K562 (cell line): ENCODE results near the gene H2AZ2. TPM values are rescaled to one million over a fixed set of nuclear protein-coding genes. Genes with fewer than 3 reads are reported as not detected.

ENCODE experiments used
- ATAC-seq: fragments of 200-7000 bp; cut with Tn5 transposase; 3 replicates; pipeline ENCODE4 v1.9.1; 2020; ENCODE audit warnings: moderate library complexity
- BruUV-seq: library from RNA; stranded (reverse); fragments of 400-500 nt; replicated peaks from 2 replicates; lab custom pipeline; 2021; lab: Mats Ljungman, UMichigan
- CTCF ChIA-PET: fragments of 300-600 bp; formaldehyde crosslinking; extraction: SDS; loops from one replicate; lab custom pipeline; 2021; ENCODE audit warnings: low intra/inter-chr PET ratio; lab: Yijun Ruan, JAX
- POLR2A ChIA-PET: fragments of 300-600, 350-650 bp; sonication (Branson Sonifier 250); formaldehyde crosslinking; extraction: SDS; loops from one replicate; lab custom pipeline; 2021; ENCODE audit warnings: antibody characterized with exemption, inconsistent platforms; lab: Yijun Ruan, JAX
- DNase-seq, 4 experiments: peaks; one replicate each; pipeline versions ENCODE4 v3.0.0 to v3.0.0-alpha.2; 2011 to 2018; ENCODE audit warnings: low spot score in 3 of 4, mixed read lengths in 3 of 4; ENCODE audit errors: extremely low read depth in 1 of 4
- FAIRE-seq: peaks from 2 replicates; lab custom pipeline; 2011; peaks lifted over from hg19 to GRCh38; lab: Jason Lieb, UNC
- H2AFZ ChIP-seq: 2 replicates; pipeline ENCODE4 v1.6.0; 2011; ENCODE audit warnings: low read depth, low read length, control low read depth, inconsistent platforms
- H3K27ac ChIP-seq: fragments of 200-600 bp; 3 replicates; pipeline ENCODE4 v1.8.0; 2011; ENCODE audit warnings: low read depth, mild to moderate bottlenecking, control low read depth, inconsistent platforms, low read length, moderate library complexity, mixed read lengths; ENCODE audit errors: extremely low read depth
- H3K27me3 ChIP-seq, 2 experiments: fragments of 300-600 bp in 1 of 2; 2 replicates in 1 of 2; 3 replicates in 1 of 2; pipeline versions ENCODE4 v1.6.0 to v1.8.0; 2011; ENCODE audit warnings: inconsistent platforms in 2 of 2, low read length in 2 of 2, mild to moderate bottlenecking in 1 of 2, mixed read lengths in 1 of 2, moderate library complexity in 1 of 2; ENCODE audit not compliant: control insufficient read depth in 2 of 2, insufficient read depth in 2 of 2
- H3K36me3 ChIP-seq: fragments of 300-600 bp; 3 replicates; pipeline ENCODE4 v1.8.0; 2011; ENCODE audit warnings: mild to moderate bottlenecking, low read length, inconsistent platforms; ENCODE audit not compliant: control insufficient read depth, insufficient read depth
- H3K4me1 ChIP-seq, 2 experiments: fragments of 200-600 bp in 1 of 2; replicated peaks in 1 of 2; 2 replicates in 1 of 2; 3 replicates in 1 of 2; pipeline versions ENCODE4 v1.5.1 to v1.8.0; 2011; ENCODE audit warnings: inconsistent platforms in 2 of 2, low read length in 2 of 2, mild to moderate bottlenecking in 1 of 2, mixed read lengths in 1 of 2, moderate library complexity in 1 of 2; ENCODE audit not compliant: control insufficient read depth in 2 of 2, insufficient read depth in 2 of 2
- H3K4me2 ChIP-seq: 2 replicates; pipeline ENCODE4 v1.6.1; 2011; ENCODE audit warnings: low read length, control low read depth, inconsistent platforms, mixed read lengths; ENCODE audit not compliant: insufficient read depth
- H3K4me3 ChIP-seq: fragments of 200-600 bp; sonication (generic), shearing (Covaris generic); 2 replicates; pipeline ENCODE4 v1.5.1; 2016; ENCODE audit warnings: control low read depth, inconsistent platforms
- H3K79me2 ChIP-seq: fragments of 200-600 bp; 3 replicates; pipeline ENCODE4 v1.8.0; 2011; ENCODE audit warnings: low read length, inconsistent platforms; ENCODE audit not compliant: control insufficient read depth, insufficient read depth
- H3K9ac ChIP-seq, 2 experiments: 2 replicates each; pipeline versions ENCODE4 v1.6.0 to v1.6.1; 2011; ENCODE audit warnings: low read depth in 2 of 2, low read length in 2 of 2, control low read depth in 1 of 2, inconsistent platforms in 1 of 2, mild to moderate bottlenecking in 1 of 2, mixed read lengths in 1 of 2; ENCODE audit not compliant: insufficient read depth in 1 of 2
- H3K9me1 ChIP-seq: one replicate; pipeline ENCODE4 v1.6.0; 2011; ENCODE audit warnings: inconsistent platforms, mild to moderate bottlenecking, low read length, moderate library complexity; ENCODE audit not compliant: control insufficient read depth, insufficient read depth
- H3K9me3 ChIP-seq: replicated peaks from 2 replicates; pipeline ENCODE4 v1.5.1; 2011; ENCODE audit warnings: low read depth, low read length, inconsistent platforms; ENCODE audit not compliant: control insufficient read depth, insufficient read depth
- H4K20me1 ChIP-seq: replicated peaks from 2 replicates; pipeline ENCODE4 v1.6.1; 2011; ENCODE audit warnings: low read length, inconsistent platforms, mixed read lengths; ENCODE audit not compliant: control insufficient read depth, insufficient read depth
- ADNP ChIP-seq: fragments of 200-800 bp; sonication (Bioruptor generic); IDR thresholded peaks from 2 replicates; pipeline ENCODE4 v1.6.1; 2016; ENCODE audit warnings: missing genetic modification characterization, missing compliant biosample characterization
- CEBPB ChIP-seq: fragments of 450-650 bp; IDR thresholded peaks from 2 replicates; pipeline ENCODE4 v1.6.1; 2016; ENCODE audit warnings: missing genetic modification characterization, missing compliant biosample characterization
- SRF ChIP-seq, 2 experiments: fragments of 250-450, 450-650 bp in 1 of 2; sonication (Bioruptor Pico) in 1 of 2; sonication (generic) in 1 of 2; formaldehyde crosslinking; IDR thresholded peaks; 2 replicates each; pipeline versions ENCODE4 v1.5.0 to v1.5.1; 2020 to 2022; ENCODE audit warnings: mild to moderate bottlenecking in 1 of 2, missing genetic modification reagents in 1 of 2
- TCFL5 ChIP-seq: fragments of 250-450 bp; sonication (Bioruptor Pico); conservative IDR thresholded peaks from 2 replicates; pipeline ENCODE4 v1.6.1; 2021; ENCODE audit warnings: mild to moderate bottlenecking, moderate library complexity, matching md5 sums
- ZKSCAN3 ChIP-seq: fragments of 250-450 bp; sonication (Bioruptor Pico); IDR thresholded peaks from 2 replicates; pipeline ENCODE4 v1.4.0; 2020
- WGBS: fragments of 100-300 bp; shearing (Covaris generic); methylation state at CpG from one replicate; pipeline ENCODE4 v1.1.6; 2016; ENCODE audit warnings: low coverage, mixed read lengths; ENCODE audit not compliant: insufficient coverage; ENCODE audit errors: missing lambda C conversion rate; 5-methylcytosine and 5-hydroxymethylcytosine counted together
- in situ Hi-C: fragments of 300-500 bp; cut with MboI; formaldehyde crosslinking; loops from 4 replicates; pipeline ENCODE4 v1.15.0; 2018; ENCODE audit warnings: inconsistent platforms, mixed read lengths
- intact Hi-C: fragments of 100-400 bp; cut with micrococcal nuclease; formaldehyde crosslinking; loops from 2 replicates; pipeline ENCODE4 v1.14.2; 2022
- polyA plus RNA-seq, 8 experiments: library from polyadenylated mRNA; depleted of rRNA in 4 of 8; stranded (reverse) in 5 of 8; unstranded in 3 of 8; fragments of >200 nt; fragmentation: Nextera tagmentation in 2 of 8; fragmentation: Illumina TruSeq in 1 of 8; extraction: Ambion mirVana in 2 of 8; extraction: Trizol in 1 of 8; gene quantifications; 2 replicates each; pipeline versions ENCODE4 v1.2.1 to v1.2.3, GENCODE V29; 2011 to 2014; ENCODE audit warnings: inconsistent platforms in 1 of 8, missing spikeins in 1 of 8
- total RNA-seq, 7 experiments: library from RNA; depleted of rRNA in 6 of 7; stranded (reverse); fragments of >200 nt in 6 of 7; fragmentation: Illumina TruSeq in 2 of 7; extraction: Trizol in 2 of 7; gene quantifications; 2 replicates each; pipeline versions ENCODE4 v1.2.1 to v1.2.3, GENCODE V29; 2011 to 2021; ENCODE audit warnings: low replicate concordance in 1 of 7

H2AZ2 gene
- total and polyA plus RNA-seq, 9 of the 15 experiments (the other 6 are each of a cell fraction or from before 2014, with no cell fraction given): 105 to 382 (median 286) TPM

DNA sequence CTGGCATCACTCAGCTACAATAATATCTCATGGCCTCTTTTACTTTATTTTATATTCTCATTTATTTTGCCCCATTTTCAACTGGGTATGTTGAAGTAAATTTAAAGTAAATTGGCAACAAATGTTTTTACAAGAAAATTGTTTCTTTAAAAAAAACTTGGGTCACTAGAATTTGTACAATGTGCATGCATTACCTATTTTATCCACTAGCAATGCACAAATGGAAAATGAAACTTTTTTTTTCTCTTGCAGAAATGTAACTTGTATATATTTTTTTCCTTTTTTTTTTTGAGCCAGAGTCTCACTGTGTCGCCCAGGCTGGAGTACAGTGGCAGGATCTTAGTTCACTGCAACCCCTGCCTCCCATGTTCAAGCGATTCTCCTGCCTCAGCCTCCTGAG lies 10.3 kb upstream of the H2AZ2 start (continued):
- TF ChIP-seq SRF (CRISPR knock-in tag; IDR thresholded peaks at IDR 0.05): no peak

DNA sequence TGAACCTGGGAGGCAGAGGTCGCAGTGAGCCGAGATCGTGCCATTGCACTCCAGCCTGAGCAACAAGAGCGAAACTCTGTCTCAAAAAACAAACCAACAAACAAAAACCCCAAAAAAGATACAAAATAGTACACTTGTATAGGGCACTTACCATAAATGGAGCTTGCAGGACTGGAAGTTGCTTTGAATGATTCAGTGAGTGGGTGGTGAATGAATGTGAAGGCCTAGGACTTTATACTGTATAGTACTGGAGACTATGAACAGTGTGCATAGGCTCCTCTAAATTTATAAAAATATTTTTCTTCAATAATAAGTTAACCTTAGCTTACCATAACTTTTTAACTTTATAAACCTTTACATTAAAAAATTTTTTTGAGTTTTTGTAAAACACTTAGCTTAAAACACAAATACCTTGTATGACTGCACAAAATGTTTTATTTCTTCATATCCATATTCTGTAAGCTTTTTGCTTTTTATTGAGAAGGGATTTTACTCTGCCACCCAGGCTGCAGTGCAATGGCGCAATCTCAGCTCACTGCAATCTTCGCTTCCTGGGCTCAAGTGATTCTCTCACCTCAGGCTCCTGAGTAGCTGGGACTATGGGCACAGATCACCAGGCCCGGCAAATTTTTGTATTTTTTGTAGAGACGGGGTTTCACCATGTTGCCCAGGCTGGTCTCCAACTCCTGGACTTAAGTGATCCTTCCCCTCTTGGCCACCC lies 6.9 kb upstream of the H2AZ2 start:
- intact Hi-C loops: loop anchor here (10.0 kb wide), 1 partner anchor 280 kb away; no protein-coding TSS in a partner anchor
- Histone ChIP-seq H3K4me1 (peaks cover 2 to 4% of the 10 kb centered on the region in 2 experiments; a peak in 3 of 5 replicates), H2AFZ (no peak overlapping the region), H3K79me2 (0 out of 3 replicates have a peak, but pooled peaks cover 1% of the 10 kb centered on the region), H3K27me3 (no peaks in the 10 kb centered on the region), H3K4me3 (no peak overlapping the region), H3K9me1 (no peaks in the 10 kb centered on the region), H4K20me1 (no peaks in the 10 kb centered on the region), H3K9me3 (no peaks in the 10 kb centered on the region), H3K36me3 (peaks cover 3% of the 10 kb centered on the region; the same call in 2 of the 3 replicates), H3K27ac (no peak overlapping the region), H3K9ac (no peak overlapping the region), H3K4me2 (no peak overlapping the region)
- DNase-seq (no peak), FAIRE-seq (no peak), ATAC-seq (no peak)
- TF ChIP-seq TCFL5 (CRISPR knock-in tag): no peak
- no peak for TF ChIP-seq ADNP (tag)
- no peak for TF ChIP-seq ZKSCAN3
- peak; percentile 33; the same call in 1 of the 2 replicates for TF ChIP-seq CEBPB (tag)
- in situ Hi-C loops: loop anchor here (5.0 kb wide), 1 partner anchor 67 kb away; no protein-coding TSS in a partner anchor
- POLR2A ChIA-PET: interaction anchor here (0.6 to 1.0 kb wide), 4 partner anchors 10 to 122 kb away, joined by 3 to 5 read pairs (median 3); no protein-coding TSS in a partner anchor
- BruUV-seq: no TSS peak
- CTCF ChIA-PET: interaction anchor here (0.7 kb wide), 1 partner anchor 28 kb away, joined by 4 read pairs; no protein-coding TSS in a partner anchor
- WGBS: 73% methylated on average over 6 of the region's 8 CpGs
